Panc1 (cell line): ENCODE results near the gene PHF2. TPM values are rescaled to one million over a fixed set of nuclear protein-coding genes. Genes with fewer than 3 reads are reported as not detected.

Experiments
- ATAC-seq: fragments of 200-7000 bp; cut with Tn5 transposase; 2 replicates; pipeline ENCODE4 v1.9.1; 2020; ENCODE audit warnings: mild to moderate bottlenecking, moderate library complexity
- BruUV-seq: library from RNA; stranded (reverse); fragments of 400-500 nt; replicated peaks from 2 replicates; lab custom pipeline; 2021; lab: Mats Ljungman, UMichigan
- CTCF ChIA-PET: fragments of 300-600 bp; sonication (Branson Sonifier 250); formaldehyde crosslinking; loops from one replicate; lab custom pipeline; 2022; ENCODE audit warnings: antibody characterized with exemption; lab: Charles Lee
- POLR2A ChIA-PET: fragments of 300-600 bp; sonication (Branson Sonifier 250); formaldehyde crosslinking; loops from one replicate; lab custom pipeline; 2022; ENCODE audit warnings: antibody characterized with exemption; lab: Charles Lee
- DNase-seq: peaks from one replicate; pipeline ENCODE4 v3.0.0-alpha.2; 2010; ENCODE audit warnings: low read depth, low spot score
- H3K27ac ChIP-seq: 2 replicates; pipeline ENCODE4 v1.5.1; 2011; ENCODE audit warnings: mild to moderate bottlenecking, low read length, inconsistent platforms
- H3K27me3 ChIP-seq: fragments of 200-500 bp; sonication (Bioruptor generic); 2 replicates; pipeline ENCODE4 v1.6.0; 2014; ENCODE audit warnings: low read length, inconsistent platforms; ENCODE audit not compliant: control insufficient read depth, insufficient read depth
- H3K36me3 ChIP-seq: fragments of 200-500 bp; sonication (Bioruptor generic); 2 replicates; pipeline ENCODE4 v1.5.1; 2014; ENCODE audit warnings: inconsistent platforms, mild to moderate bottlenecking, low read length, moderate library complexity; ENCODE audit not compliant: control insufficient read depth, insufficient read depth
- H3K4me1 ChIP-seq: 2 replicates; pipeline ENCODE4 v1.5.1; 2011; ENCODE audit warnings: inconsistent platforms, mild to moderate bottlenecking, low read length, moderate library complexity; ENCODE audit not compliant: control insufficient read depth, insufficient read depth
- H3K4me3 ChIP-seq, 2 experiments: 2 replicates each; pipeline ENCODE4 v1.5.1; 2011 to 2012; ENCODE audit warnings: low read depth in 2 of 2, low read length in 2 of 2, mild to moderate bottlenecking in 2 of 2, inconsistent platforms in 1 of 2, moderate library complexity in 1 of 2
- H3K9me3 ChIP-seq: fragments of 200-500 bp; sonication (Bioruptor generic); 2 replicates; pipeline ENCODE4 v1.5.1; 2014; ENCODE audit warnings: low read depth, mild to moderate bottlenecking, inconsistent platforms, low read length, moderate library complexity; ENCODE audit not compliant: control insufficient read depth, insufficient read depth
- CTCF ChIP-seq: fragments of 450-650 bp; IDR thresholded peaks from 2 replicates; pipeline ENCODE4 v1.5.1; 2017; ENCODE audit warnings: mild to moderate bottlenecking
- POLR2AphosphoS5 ChIP-seq: IDR thresholded peaks from 2 replicates; pipeline ENCODE4 v1.6.1; 2012; ENCODE audit warnings: mild to moderate bottlenecking, low read depth, low read length, moderate library complexity
- REST ChIP-seq, 2 experiments: IDR thresholded peaks; 2 replicates each; pipeline ENCODE4 v1.6.1; 2011 to 2012; ENCODE audit warnings: low read depth in 2 of 2, control low read depth in 1 of 2, low read length in 1 of 2, mild to moderate bottlenecking in 1 of 2, moderate library complexity in 1 of 2; ENCODE audit not compliant: insufficient read depth in 1 of 2
- SIN3A ChIP-seq: IDR thresholded peaks from 2 replicates; pipeline ENCODE4 v1.6.1; 2012; ENCODE audit warnings: low read depth, mild to moderate bottlenecking, low read length, moderate library complexity, borderline replicate concordance; ENCODE audit not compliant: insufficient read depth
- TCF7L2 ChIP-seq: IDR thresholded peaks from 2 replicates; pipeline ENCODE4 v1.6.1; 2011; ENCODE audit warnings: mild to moderate bottlenecking, low read depth, low read length, inconsistent platforms
- in situ Hi-C: cut with HindIII; loops from 2 replicates; pipeline ENCODE4 v1.10.0; 2016; ENCODE audit warnings: low sequenced_read_pairs, low pct_unique_long_range_greater_than_20kb
- intact Hi-C: fragments of 100-400 bp; cut with micrococcal nuclease; formaldehyde crosslinking; loops from one replicate; pipeline ENCODE4 v1.10.0; 2022; ENCODE audit not compliant: unreplicated experiment
- total RNA-seq: library from RNA; stranded (reverse); gene quantifications from one replicate; pipeline ENCODE4 v1.2.1, GENCODE V29; 2021; ENCODE audit not compliant: unreplicated experiment

The PHF2 gene
- total RNA-seq, 1 experiment from 2014 or later, result 16.6 TPM

GRCh38 chr9:93536167-93536566 is 40.2 kb upstream of the PHF2 start:
- intact Hi-C loops, result no loop called here
- POLR2A ChIA-PET, result no interaction called here
- in situ Hi-C loops, result no loop called here

GRCh38 chr9:93536874-93537273 is 39.5 kb upstream of the PHF2 start:
- no peak for ATAC-seq
- H3K4me1 ChIP-seq, result no peaks in the 10 kb centered on the region
- ChIA-PET CTCF (no interaction called here), POLR2A (no interaction called here)
- intact Hi-C loops, result no loop called here
- H3K27ac ChIP-seq, result no peak overlapping the region
- H3K4me3 ChIP-seq, result no peak overlapping the region
- in situ Hi-C loops, result no loop called here
- DNase-seq, result no peak
- H3K27me3 ChIP-seq, result no peaks in the 10 kb centered on the region
- no TSS peak for BruUV-seq
- H3K36me3 ChIP-seq, result peaks cover 4% of the 10 kb centered on the region; the same call in 1 of the 2 replicates
- H3K9me3 ChIP-seq, result no peaks in the 10 kb centered on the region
- TF ChIP-seq POLR2AphosphoS5 (no peak), TCF7L2 (no peak), REST (IDR thresholded peaks at IDR 0.05; ENCODE audit: insufficient read depth in 1 of 2, low read depth in 2 of 2, low read length in 1 of 2) (no peak), CTCF (no peak), SIN3A (no peak)

More at GRCh38 chr9:93536167-93536566, 40.2 kb upstream of the PHF2 start:
- Histone ChIP-seq H3K27ac (no peak overlapping the region), H3K4me1 (no peaks in the 10 kb centered on the region), H3K9me3 (no peaks in the 10 kb centered on the region), H3K36me3 (peaks cover 4% of the 10 kb centered on the region; the same call in 1 of the 2 replicates), H3K27me3 (no peaks in the 10 kb centered on the region), H3K4me3 (no peak overlapping the region)
- ATAC-seq, result no peak
- DNase-seq, result no peak
- TF ChIP-seq SIN3A (no peak), TCF7L2 (no peak), REST (IDR thresholded peaks at IDR 0.05; ENCODE audit: insufficient read depth in 1 of 2, low read depth in 2 of 2, low read length in 1 of 2) (no peak), CTCF (no peak), POLR2AphosphoS5 (no peak)
- CTCF ChIA-PET, result no interaction called here
- BruUV-seq, result no TSS peak
